Hepatocyte (in vitro differentiated cells): ENCODE results near the gene TRIM44. TPM values are rescaled to one million over a fixed set of nuclear protein-coding genes. Genes with fewer than 3 reads are reported as not detected.

ENCODE experiments used
- DNase-seq: peaks from one replicate; pipeline ENCODE4 v3.0.0-alpha.2; 2016; ENCODE audit warnings: low spot score
- H2AFZ ChIP-seq: fragments of 200-600 bp; sonication (generic); 2 replicates; pipeline ENCODE4 v1.6.0; 2016; ENCODE audit warnings: antibody characterized with exemption, mild to moderate bottlenecking
- H3K27ac ChIP-seq: fragments of 200-600 bp; sonication (generic); 2 replicates; pipeline ENCODE4 v1.5.1; 2016; ENCODE audit warnings: mild to moderate bottlenecking
- H3K27me3 ChIP-seq: fragments of 200-600 bp; sonication (generic); 2 replicates; pipeline ENCODE4 v1.6.1; 2016
- H3K36me3 ChIP-seq: fragments of 200-600 bp; sonication (generic); replicated peaks from 2 replicates; pipeline ENCODE4 v1.5.1; 2016; ENCODE audit warnings: low read depth; ENCODE audit not compliant: insufficient read depth
- H3K4me1 ChIP-seq: fragments of 200-600 bp; sonication (generic); 2 replicates; pipeline ENCODE4 v1.5.1; 2016; ENCODE audit warnings: mild to moderate bottlenecking, moderate library complexity; ENCODE audit not compliant: insufficient read depth
- H3K4me2 ChIP-seq: fragments of 200-600 bp; sonication (generic); 2 replicates; pipeline ENCODE4 v1.6.0; 2016
- H3K4me3 ChIP-seq: fragments of 200-600 bp; sonication (generic); 2 replicates; pipeline ENCODE4 v1.5.1; 2016; ENCODE audit warnings: mild to moderate bottlenecking
- H3K79me2 ChIP-seq: fragments of 200-600 bp; sonication (generic); 2 replicates; pipeline ENCODE4 v1.6.0; 2017; ENCODE audit warnings: mild to moderate bottlenecking
- H3K9me2 ChIP-seq: fragments of 200-600 bp; sonication (generic); replicated peaks from 2 replicates; pipeline ENCODE4 v1.6.0; 2017; ENCODE audit warnings: mild to moderate bottlenecking; ENCODE audit not compliant: insufficient read depth
- H3K9me3 ChIP-seq: fragments of 200-600 bp; sonication (generic); 2 replicates; pipeline ENCODE4 v1.5.1; 2016; ENCODE audit warnings: low read depth, mild to moderate bottlenecking
- H4K20me1 ChIP-seq: fragments of 200-600 bp; sonication (generic); 2 replicates; pipeline ENCODE4 v1.6.0; 2016; ENCODE audit warnings: mild to moderate bottlenecking; ENCODE audit not compliant: insufficient read depth, poor library complexity, severe bottlenecking
- EZH2 ChIP-seq: fragments of 200-600 bp; sonication (generic); IDR thresholded peaks from 2 replicates; pipeline ENCODE4 v1.6.1; 2016; ENCODE audit warnings: antibody characterized with exemption, mild to moderate bottlenecking, borderline replicate concordance
- EZH2phosphoT487 ChIP-seq: fragments of 200-600 bp; sonication (generic); IDR thresholded peaks from one replicate; pipeline ENCODE4 v1.6.1; 2018; ENCODE audit warnings: antibody characterized with exemption, mild to moderate bottlenecking, low read depth, moderate library complexity; ENCODE audit not compliant: unreplicated experiment, severe bottlenecking
- WGBS: methylation state at CpG from one replicate; pipeline ENCODE4 v1.1.6; 2016; ENCODE audit warnings: low lambda C conversion rate; ENCODE audit errors: missing lambda C conversion rate; 5-methylcytosine and 5-hydroxymethylcytosine counted together
- polyA plus RNA-seq: library from polyadenylated mRNA; unstranded; fragments of >200 nt; fragmentation: Nextera tagmentation; extraction: Ambion mirVana; gene quantifications from 2 replicates; pipeline ENCODE4 v1.2.1, GENCODE V29; 2016
- total RNA-seq: library from RNA; depleted of rRNA; stranded (reverse); fragments of >200 nt; gene quantifications from 2 replicates; pipeline ENCODE4 v1.2.3, GENCODE V29; 2014
- TF ChIP-seq, protein P1 (sequence below): fragments of 200-600 bp; sonication (generic); IDR thresholded peaks from 2 replicates; pipeline ENCODE4 v1.5.1; 2016; ENCODE audit warnings: antibody characterized with exemption, mild to moderate bottlenecking; ENCODE audit not compliant: poor library complexity

Gene TRIM44
- total and polyA plus RNA-seq, 2 experiments from 2014 or later = 20.8 to 43.2 TPM

DNA sequence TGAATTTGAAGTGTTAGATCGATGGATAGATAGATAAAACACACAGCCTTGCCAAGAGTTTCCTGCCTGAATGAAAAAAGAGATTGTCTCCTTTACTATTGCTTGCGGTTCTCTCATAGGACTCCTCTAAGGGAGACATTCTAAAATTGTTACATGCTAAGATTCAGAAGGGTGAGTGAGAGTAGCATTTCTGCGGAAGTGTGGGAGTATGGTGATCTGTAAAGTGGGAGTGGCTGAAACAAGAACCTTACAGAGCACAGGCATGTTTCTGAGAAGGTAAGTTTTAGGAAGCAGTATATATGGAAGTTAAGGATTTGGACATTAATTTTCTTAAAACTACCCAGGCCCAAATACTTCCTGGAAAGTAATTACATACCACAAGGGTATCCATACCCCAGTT lies 139.6 kb downstream of the TRIM44 start:
- no peaks in the 10 kb centered on the region for H3K9me2 ChIP-seq
- H3K4me3 ChIP-seq = no peak overlapping the region
- no peak overlapping the region for H3K27ac ChIP-seq
- no peaks in the 10 kb centered on the region for H4K20me1 ChIP-seq
- peaks cover 3% of the 10 kb centered on the region for H3K79me2 ChIP-seq
- DNase-seq = no peak
- TF ChIP-seq EZH2phosphoT487 = no peak
- TF ChIP-seq EZH2 = no peak
- TF ChIP-seq, protein P1, sequence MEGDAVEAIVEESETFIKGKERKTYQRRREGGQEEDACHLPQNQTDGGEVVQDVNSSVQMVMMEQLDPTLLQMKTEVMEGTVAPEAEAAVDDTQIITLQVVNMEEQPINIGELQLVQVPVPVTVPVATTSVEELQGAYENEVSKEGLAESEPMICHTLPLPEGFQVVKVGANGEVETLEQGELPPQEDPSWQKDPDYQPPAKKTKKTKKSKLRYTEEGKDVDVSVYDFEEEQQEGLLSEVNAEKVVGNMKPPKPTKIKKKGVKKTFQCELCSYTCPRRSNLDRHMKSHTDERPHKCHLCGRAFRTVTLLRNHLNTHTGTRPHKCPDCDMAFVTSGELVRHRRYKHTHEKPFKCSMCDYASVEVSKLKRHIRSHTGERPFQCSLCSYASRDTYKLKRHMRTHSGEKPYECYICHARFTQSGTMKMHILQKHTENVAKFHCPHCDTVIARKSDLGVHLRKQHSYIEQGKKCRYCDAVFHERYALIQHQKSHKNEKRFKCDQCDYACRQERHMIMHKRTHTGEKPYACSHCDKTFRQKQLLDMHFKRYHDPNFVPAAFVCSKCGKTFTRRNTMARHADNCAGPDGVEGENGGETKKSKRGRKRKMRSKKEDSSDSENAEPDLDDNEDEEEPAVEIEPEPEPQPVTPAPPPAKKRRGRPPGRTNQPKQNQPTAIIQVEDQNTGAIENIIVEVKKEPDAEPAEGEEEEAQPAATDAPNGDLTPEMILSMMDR = no peak
- no peaks in the 10 kb centered on the region for H3K4me1 ChIP-seq
- no peak overlapping the region for H3K4me2 ChIP-seq
- H2AFZ ChIP-seq = no peak overlapping the region
- no peaks in the 10 kb centered on the region for H3K9me3 ChIP-seq
- 95% methylated on average over 3 of the region's 3 CpGs for WGBS
- no peaks in the 10 kb centered on the region for H3K27me3 ChIP-seq
- H3K36me3 ChIP-seq = no peaks in the 10 kb centered on the region

DNA sequence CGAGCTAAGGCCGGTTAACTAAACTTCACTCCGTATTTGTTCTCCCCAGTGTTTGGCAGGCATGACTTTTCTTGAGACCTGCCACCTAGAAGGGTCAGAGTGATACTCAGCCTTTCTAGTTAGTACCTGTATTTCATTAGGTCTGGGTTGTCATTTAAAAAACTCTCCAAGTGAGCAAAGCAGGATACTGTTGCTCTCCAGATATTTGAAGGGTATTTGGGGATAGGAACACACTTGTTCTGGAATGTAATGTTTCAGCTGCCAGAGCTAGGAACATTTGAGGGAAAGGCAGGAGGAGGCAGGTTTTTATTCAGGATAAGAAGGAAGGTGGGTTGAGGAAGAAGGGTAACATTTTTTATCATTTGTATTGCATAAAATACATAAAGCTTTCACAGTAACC lies 140.1 kb downstream of the TRIM44 start:
- no peaks in the 10 kb centered on the region for H3K9me2 ChIP-seq
- no peaks in the 10 kb centered on the region for H3K36me3 ChIP-seq
- H3K4me3 ChIP-seq = no peak overlapping the region
- no peaks in the 10 kb centered on the region for H4K20me1 ChIP-seq
- TF ChIP-seq EZH2phosphoT487 (no peak), EZH2 (no peak)
- TF ChIP-seq, protein P1 = no peak
- DNase-seq = no peak
- no peak overlapping the region for H3K27ac ChIP-seq
- no peaks in the 10 kb centered on the region for H3K27me3 ChIP-seq
- no peak overlapping the region for H2AFZ ChIP-seq
- no peaks in the 10 kb centered on the region for H3K4me1 ChIP-seq
- no peaks in the 10 kb centered on the region for H3K79me2 ChIP-seq
- no peak overlapping the region for H3K4me2 ChIP-seq
- WGBS = 96% methylated on average over 3 of the region's 3 CpGs
- no peaks in the 10 kb centered on the region for H3K9me3 ChIP-seq

DNA sequence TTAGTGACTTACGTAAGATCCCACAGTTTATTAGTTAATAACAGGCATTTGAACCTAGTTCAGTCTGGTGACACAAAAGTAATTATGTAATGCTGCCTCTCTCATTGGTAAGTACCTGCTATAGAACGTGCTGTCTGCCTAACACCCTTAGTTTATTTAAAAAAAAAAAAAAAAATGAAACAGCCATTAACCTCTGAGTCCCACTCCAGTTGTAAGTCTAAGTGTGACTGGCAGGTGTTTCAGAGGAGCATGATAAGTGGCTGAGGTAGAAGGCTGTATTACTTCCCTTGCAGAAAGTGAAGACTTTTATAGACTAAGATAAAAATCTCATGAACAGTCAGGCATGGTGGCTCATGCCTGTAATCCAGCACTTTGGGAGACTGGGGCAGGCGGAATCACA lies 140.5 kb downstream of the TRIM44 start:
- Histone ChIP-seq H3K36me3 (no peaks in the 10 kb centered on the region), H3K4me2 (no peak overlapping the region), H4K20me1 (no peaks in the 10 kb centered on the region), H3K9me3 (no peaks in the 10 kb centered on the region), H3K4me3 (no peak overlapping the region), H3K79me2 (no peaks in the 10 kb centered on the region), H2AFZ (no peak overlapping the region), H3K27ac (no peak overlapping the region), H3K9me2 (no peaks in the 10 kb centered on the region), H3K4me1 (no peaks in the 10 kb centered on the region), H3K27me3 (no peaks in the 10 kb centered on the region)
- WGBS = 63% methylated on average over 3 of the region's 3 CpGs
- no peak for DNase-seq
- TF ChIP-seq EZH2 = no peak
- TF ChIP-seq, protein P1 = no peak
- no peak for TF ChIP-seq EZH2phosphoT487

DNA sequence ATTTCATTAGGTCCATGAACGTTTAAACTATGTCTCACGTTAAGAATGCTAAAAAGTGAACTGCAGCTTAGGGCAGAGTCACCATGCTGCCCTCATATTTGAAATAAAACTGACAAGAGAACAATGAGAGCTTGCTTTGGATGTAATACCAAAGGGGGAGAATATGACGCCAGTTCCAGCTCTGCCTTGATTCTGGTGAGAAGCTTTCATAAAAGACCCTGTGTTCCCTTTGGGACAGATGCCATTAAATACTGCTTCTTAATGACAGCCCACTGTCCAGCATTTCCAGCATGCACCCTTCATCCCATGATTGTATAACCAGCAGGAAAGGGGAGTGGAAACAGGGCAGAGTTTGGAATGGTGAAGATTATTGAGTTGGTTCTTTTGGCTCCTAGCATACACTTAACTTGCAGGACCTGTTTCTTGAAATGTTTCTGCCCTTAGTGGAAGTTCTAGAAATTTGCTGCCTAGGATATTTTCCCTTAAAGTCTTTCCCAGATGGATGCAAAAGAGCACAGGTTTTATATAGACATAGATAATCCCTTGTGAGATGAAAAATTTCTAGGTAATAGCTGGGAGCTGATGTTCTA lies 142.0 kb downstream of the TRIM44 start:
- Histone ChIP-seq H3K4me3 (no peak overlapping the region), H3K36me3 (no peaks in the 10 kb centered on the region), H3K9me3 (no peaks in the 10 kb centered on the region), H3K4me2 (no peak overlapping the region), H3K27me3 (no peaks in the 10 kb centered on the region), H3K4me1 (no peaks in the 10 kb centered on the region), H2AFZ (no peak overlapping the region), H3K27ac (no peak overlapping the region), H4K20me1 (no peaks in the 10 kb centered on the region), H3K79me2 (no peaks in the 10 kb centered on the region), H3K9me2 (no peaks in the 10 kb centered on the region)
- TF ChIP-seq EZH2phosphoT487 = no peak
- no peak for TF ChIP-seq EZH2
- TF ChIP-seq, protein P1 = no peak
- WGBS = 84% methylated on average over 3 of the region's 3 CpGs
- no peak for DNase-seq
